BE2C (cell line): ENCODE measurements around the gene TJP2.

ENCODE experiments used
- DNase-seq: peaks from one replicate; pipeline ENCODE4 v3.0.0-alpha.2; 2020
- H3K27me3 ChIP-seq: fragments of 250-450 bp; sonication (Bioruptor Pico); 2 replicates; pipeline ENCODE4 v1.5.1; 2020; ENCODE audit warnings: mild to moderate bottlenecking
- H3K36me3 ChIP-seq: fragments of 250-450 bp; sonication (Bioruptor Pico); 2 replicates; pipeline ENCODE4 v1.5.1; 2020; ENCODE audit warnings: mild to moderate bottlenecking
- H3K4me1 ChIP-seq: fragments of 250-450 bp; sonication (Bioruptor Pico); 2 replicates; pipeline ENCODE4 v1.5.1; 2020
- H3K4me3 ChIP-seq: 2 replicates; pipeline ENCODE4 v1.5.1; 2011; ENCODE audit warnings: low read depth, low read length
- H3K9me3 ChIP-seq: fragments of 250-450 bp; sonication (Bioruptor Pico); 2 replicates; pipeline ENCODE4 v1.5.1; 2020
- TF ChIP-seq, protein P1 (sequence below): IDR thresholded peaks from 2 replicates; pipeline ENCODE4 v1.5.1; 2012; ENCODE audit warnings: mild to moderate bottlenecking, low read depth, low read length

TJP2 gene

GRCh38 chr9:69232135-69232534, 58.1 kb downstream of the TJP2 start:
- no peak for DNase-seq
- H3K9me3 ChIP-seq: no peaks in the 10 kb centered on the region
- no peaks in the 10 kb centered on the region for H3K27me3 ChIP-seq
- TF ChIP-seq, protein P1, sequence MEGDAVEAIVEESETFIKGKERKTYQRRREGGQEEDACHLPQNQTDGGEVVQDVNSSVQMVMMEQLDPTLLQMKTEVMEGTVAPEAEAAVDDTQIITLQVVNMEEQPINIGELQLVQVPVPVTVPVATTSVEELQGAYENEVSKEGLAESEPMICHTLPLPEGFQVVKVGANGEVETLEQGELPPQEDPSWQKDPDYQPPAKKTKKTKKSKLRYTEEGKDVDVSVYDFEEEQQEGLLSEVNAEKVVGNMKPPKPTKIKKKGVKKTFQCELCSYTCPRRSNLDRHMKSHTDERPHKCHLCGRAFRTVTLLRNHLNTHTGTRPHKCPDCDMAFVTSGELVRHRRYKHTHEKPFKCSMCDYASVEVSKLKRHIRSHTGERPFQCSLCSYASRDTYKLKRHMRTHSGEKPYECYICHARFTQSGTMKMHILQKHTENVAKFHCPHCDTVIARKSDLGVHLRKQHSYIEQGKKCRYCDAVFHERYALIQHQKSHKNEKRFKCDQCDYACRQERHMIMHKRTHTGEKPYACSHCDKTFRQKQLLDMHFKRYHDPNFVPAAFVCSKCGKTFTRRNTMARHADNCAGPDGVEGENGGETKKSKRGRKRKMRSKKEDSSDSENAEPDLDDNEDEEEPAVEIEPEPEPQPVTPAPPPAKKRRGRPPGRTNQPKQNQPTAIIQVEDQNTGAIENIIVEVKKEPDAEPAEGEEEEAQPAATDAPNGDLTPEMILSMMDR: no peak
- H3K36me3 ChIP-seq: peaks cover 24% of the 10 kb centered on the region
- no peak overlapping the region for H3K4me3 ChIP-seq
- no peaks in the 10 kb centered on the region for H3K4me1 ChIP-seq

GRCh38 chr9:69234683-69235082, 60.6 kb downstream of the TJP2 start:
- no peaks in the 10 kb centered on the region for H3K27me3 ChIP-seq
- no peak overlapping the region for H3K4me3 ChIP-seq
- TF ChIP-seq, protein P1: no peak
- no peaks in the 10 kb centered on the region for H3K9me3 ChIP-seq
- no peak for DNase-seq
- H3K4me1 ChIP-seq: no peaks in the 10 kb centered on the region
- peaks cover 10% of the 10 kb centered on the region for H3K36me3 ChIP-seq

DNA sequence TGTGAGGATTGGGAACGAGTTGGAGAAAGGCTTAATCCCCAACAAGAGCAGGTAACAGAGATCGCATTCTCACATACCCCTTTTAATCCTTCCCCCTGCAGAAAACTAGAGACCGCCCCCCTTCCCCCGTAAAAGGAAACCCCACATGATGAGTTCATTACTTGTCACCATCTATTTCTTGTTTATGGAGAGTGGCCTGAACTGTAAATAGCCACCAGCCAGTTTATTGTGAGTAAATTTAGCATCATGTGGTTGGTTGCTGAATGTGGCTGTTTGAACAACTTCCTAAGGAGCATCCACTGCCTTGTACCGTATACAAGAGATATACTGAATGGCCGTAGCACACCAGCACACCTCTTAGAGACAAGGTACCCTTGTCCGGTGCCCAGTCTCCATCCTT, 62.1 kb downstream of the TJP2 start:
- Histone ChIP-seq H3K4me1 (no peaks in the 10 kb centered on the region), H3K9me3 (no peaks in the 10 kb centered on the region), H3K36me3 (peaks cover 10% of the 10 kb centered on the region), H3K4me3 (no peak overlapping the region), H3K27me3 (no peaks in the 10 kb centered on the region)
- TF ChIP-seq, protein P1: no peak
- no peak for DNase-seq

DNA sequence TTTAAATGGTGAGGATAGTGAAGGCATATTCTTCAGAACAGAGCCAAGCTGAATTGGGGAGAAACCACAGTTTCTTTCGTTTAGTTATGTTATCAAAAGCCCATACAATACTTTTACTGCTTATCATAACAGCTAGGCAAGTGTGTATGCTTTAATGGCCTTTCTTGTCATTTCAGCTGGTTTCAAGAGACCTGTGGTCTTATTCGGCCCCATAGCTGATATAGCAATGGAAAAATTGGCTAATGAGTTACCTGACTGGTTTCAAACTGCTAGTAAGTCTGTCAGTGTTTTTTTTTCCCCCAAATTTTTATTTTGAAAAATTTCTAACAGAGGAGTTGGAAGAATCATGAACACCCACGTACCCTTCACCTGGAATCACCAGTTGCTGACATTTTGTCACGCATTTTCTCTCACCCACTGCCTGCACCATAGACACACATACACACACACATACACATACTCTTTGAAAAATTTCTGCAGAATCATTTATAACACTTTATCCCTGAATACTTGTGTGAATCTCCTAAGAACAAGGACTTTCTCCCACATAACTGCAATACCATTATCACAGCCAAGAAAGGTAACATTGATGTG, 63.7 kb downstream of the TJP2 start:
- Histone ChIP-seq H3K9me3 (no peaks in the 10 kb centered on the region), H3K4me1 (no peaks in the 10 kb centered on the region), H3K27me3 (no peaks in the 10 kb centered on the region), H3K36me3 (peaks cover 10% of the 10 kb centered on the region), H3K4me3 (no peak overlapping the region)
- TF ChIP-seq, protein P1: no peak
- no peak for DNase-seq

- no peaks in the 10 kb centered on the region for H3K4me1 ChIP-seq
- no peaks in the 10 kb centered on the region for H3K27me3 ChIP-seq
- H3K36me3 ChIP-seq: peaks cover 9% of the 10 kb centered on the region
- H3K9me3 ChIP-seq: no peaks in the 10 kb centered on the region; the same call in 1 of the 2 replicates
- H3K4me3 ChIP-seq: no peak overlapping the region
- TF ChIP-seq, protein P1: no peak
- no peak for DNase-seq
Measured at GRCh38 chr9:69243116-69243515, 69.0 kb downstream of the TJP2 start.

DNA sequence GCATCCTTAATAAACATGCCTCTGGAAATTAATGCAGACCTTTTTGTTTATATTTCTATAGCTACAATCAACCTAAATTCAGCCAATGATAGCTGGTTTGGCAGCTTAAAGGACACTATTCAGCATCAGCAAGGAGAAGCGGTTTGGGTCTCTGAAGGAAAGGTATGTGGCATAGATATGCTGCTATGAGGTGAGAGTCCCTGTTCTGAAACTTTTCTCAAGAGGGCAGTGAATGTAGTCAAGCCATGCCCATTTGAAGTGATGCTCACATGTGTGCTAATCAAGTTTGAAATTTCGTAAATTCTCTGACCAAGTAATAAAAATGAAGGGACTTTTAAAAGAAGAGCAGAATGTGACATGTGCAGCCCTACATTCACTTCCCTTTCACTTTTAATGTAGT, 72.6 kb downstream of the TJP2 start:
- DNase-seq: no peak
- TF ChIP-seq, protein P1: no peak
- Histone ChIP-seq H3K9me3 (no peaks in the 10 kb centered on the region; the same call in 1 of the 2 replicates), H3K4me3 (no peak overlapping the region), H3K27me3 (no peaks in the 10 kb centered on the region), H3K36me3 (peaks cover 18% of the 10 kb centered on the region), H3K4me1 (no peaks in the 10 kb centered on the region)
